Left lung (tissue), 10 donors: ENCODE results near the gene STX1A. TPM values are rescaled to one million over a fixed set of nuclear protein-coding genes. Genes with fewer than 3 reads are reported as not detected.

ENCODE experiments used
- ATAC-seq: fragments of 200-7000 bp; cut with Tn5 transposase; one replicate; pipeline ENCODE4 v1.9.1; 2020; ENCODE audit warnings: moderate library complexity
- DNase-seq, 4 donors: peaks; one replicate each; pipeline ENCODE4 v3.0.0-alpha.2; 2013 to 2020
- H3K27ac ChIP-seq, 2 donors: fragments of 200-600 bp; sonication (generic) in 1 of 2; one replicate each; pipeline versions ENCODE4 v1.5.0 to v1.8.0; 2020 to 2021
- H3K27me3 ChIP-seq, 2 donors: fragments of 200-600 bp; sonication (generic) in 1 of 2; one replicate each; pipeline versions ENCODE4 v1.5.0 to v1.8.0; 2020 to 2021
- H3K36me3 ChIP-seq, 2 donors: fragments of 200-600 bp; sonication (generic) in 1 of 2; one replicate each; pipeline versions ENCODE4 v1.5.0 to v1.8.0; 2020 to 2021
- H3K4me1 ChIP-seq, 2 donors: fragments of 200-600 bp; one replicate each; pipeline ENCODE4 v1.8.0; 2021
- H3K4me3 ChIP-seq, 2 donors: fragments of 200-600 bp; sonication (generic) in 1 of 2; one replicate each; pipeline versions ENCODE4 v1.5.0 to v1.8.0; 2020 to 2021; ENCODE audit warnings: mild to moderate bottlenecking in 1 of 2
- H3K9me3 ChIP-seq, 2 donors: fragments of 200-600 bp; sonication (generic) in 1 of 2; one replicate each; pipeline versions ENCODE4 v1.5.0 to v1.8.0; 2020 to 2021
- CTCF ChIP-seq, 2 donors: fragments of 200-600 bp; sonication (generic) in 1 of 2; IDR thresholded peaks; one replicate each; pipeline versions ENCODE4 v1.5.0 to v1.8.0; 2021; ENCODE audit warnings: antibody characterized with exemption in 2 of 2
- intact Hi-C, 2 donors: fragments of 100-400 bp; cut with DNase I; formaldehyde crosslinking; loops; one replicate each; pipeline versions ENCODE4 v1.11.2 to v1.14.2; 2022
- polyA plus RNA-seq, 6 donors: library from polyadenylated mRNA; unstranded; fragments of 120-200 nt; gene quantifications; one replicate each; pipeline ENCODE4 v1.2.1, GENCODE V29; 2013; ENCODE audit not compliant: insufficient read length in 6 of 6
- total RNA-seq, 2 donors: library from RNA; stranded (reverse); fragmentation: NEBNext Ultra II Directional; extraction: Animal tissue kit (Norgen Biotek cat#: 25700); gene quantifications; one replicate each; pipeline ENCODE4 v1.2.1, GENCODE V29; 2021
- donor health status: DM: no; HTN: yes; CAD: no.
- donor health status: DM: no; HTN: no; CAD: no.

STX1A gene
- total and polyA plus RNA-seq, 8 donors = 5.4 to 11.5 (median 10.0) TPM

GRCh38 chr7:73719806-73720169, 319 bp upstream of the STX1A start:
- no peak for ATAC-seq

GRCh38 chr7:73718438-73718881, 1.0 kb downstream of the STX1A start:
- no peaks in the 10 kb centered on the region for H3K9me3 ChIP-seq
- no peak overlapping the region for H3K27ac ChIP-seq
- intact Hi-C loops = no loop called here
- H3K4me1 ChIP-seq = peaks cover 10 to 46% of the 10 kb centered on the region in 2 donors
- no peaks in the 10 kb centered on the region for H3K36me3 ChIP-seq
- peak overlapping the region; percentile 82 to 97 for H3K4me3 ChIP-seq
- H3K27me3 ChIP-seq = peaks cover 0 to 73% of the 10 kb centered on the region in 2 donors
- DNase-seq (no peak), ATAC-seq (no peak)
- no peak for TF ChIP-seq CTCF (IDR thresholded peaks at IDR 0.05)

More at GRCh38 chr7:73719806-73720169, 319 bp upstream of the STX1A start:
- no peak for TF ChIP-seq CTCF (IDR thresholded peaks at IDR 0.05)
- Histone ChIP-seq H3K9me3 (no peaks in the 10 kb centered on the region), H3K4me1 (peaks cover 10 to 46% of the 10 kb centered on the region in 2 donors), H3K27me3 (peaks cover 0 to 68% of the 10 kb centered on the region in 2 donors), H3K4me3 (peak overlapping the region; percentile 82 to 97), H3K36me3 (no peaks in the 10 kb centered on the region), H3K27ac (no peak overlapping the region)
- DNase-seq = no peak
- intact Hi-C loops = loop anchor here in 1 of 2 donors (10.0 kb wide), 1 partner anchor 105 kb away; no protein-coding TSS in a partner anchor

DNA sequence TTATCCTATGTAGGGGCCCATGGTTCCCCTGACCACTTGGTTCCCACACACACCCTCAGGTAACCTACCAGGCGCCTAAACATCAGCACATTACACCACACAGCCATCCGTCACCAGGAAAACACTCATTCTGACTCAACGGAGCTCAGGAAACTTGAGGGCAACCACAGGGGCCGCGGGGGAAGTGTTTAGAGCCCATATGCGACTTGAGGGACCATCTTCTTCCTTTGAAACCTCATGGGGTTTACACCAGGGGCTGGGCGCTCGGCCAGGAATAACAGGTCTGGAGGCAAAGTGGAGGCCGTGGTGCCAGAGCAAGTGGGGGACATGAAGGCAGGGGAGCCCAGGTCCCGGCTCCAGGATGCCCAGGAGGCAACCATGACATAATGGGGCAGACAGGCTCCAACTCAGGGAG, 1.5 kb downstream of the STX1A start:
- H3K27ac ChIP-seq = no peak overlapping the region
- intact Hi-C loops = no loop called here
- H3K36me3 ChIP-seq = no peaks in the 10 kb centered on the region
- H3K4me1 ChIP-seq = peaks cover 10 to 46% of the 10 kb centered on the region in 2 donors
- TF ChIP-seq CTCF (IDR thresholded peaks at IDR 0.05) = no peak
- DNase-seq = no peak
- no peaks in the 10 kb centered on the region for H3K9me3 ChIP-seq
- no peak for ATAC-seq
- peaks cover 0 to 78% of the 10 kb centered on the region in 2 donors for H3K27me3 ChIP-seq
- H3K4me3 ChIP-seq = peak overlapping the region in 1 of 2 donors; percentile 82

DNA sequence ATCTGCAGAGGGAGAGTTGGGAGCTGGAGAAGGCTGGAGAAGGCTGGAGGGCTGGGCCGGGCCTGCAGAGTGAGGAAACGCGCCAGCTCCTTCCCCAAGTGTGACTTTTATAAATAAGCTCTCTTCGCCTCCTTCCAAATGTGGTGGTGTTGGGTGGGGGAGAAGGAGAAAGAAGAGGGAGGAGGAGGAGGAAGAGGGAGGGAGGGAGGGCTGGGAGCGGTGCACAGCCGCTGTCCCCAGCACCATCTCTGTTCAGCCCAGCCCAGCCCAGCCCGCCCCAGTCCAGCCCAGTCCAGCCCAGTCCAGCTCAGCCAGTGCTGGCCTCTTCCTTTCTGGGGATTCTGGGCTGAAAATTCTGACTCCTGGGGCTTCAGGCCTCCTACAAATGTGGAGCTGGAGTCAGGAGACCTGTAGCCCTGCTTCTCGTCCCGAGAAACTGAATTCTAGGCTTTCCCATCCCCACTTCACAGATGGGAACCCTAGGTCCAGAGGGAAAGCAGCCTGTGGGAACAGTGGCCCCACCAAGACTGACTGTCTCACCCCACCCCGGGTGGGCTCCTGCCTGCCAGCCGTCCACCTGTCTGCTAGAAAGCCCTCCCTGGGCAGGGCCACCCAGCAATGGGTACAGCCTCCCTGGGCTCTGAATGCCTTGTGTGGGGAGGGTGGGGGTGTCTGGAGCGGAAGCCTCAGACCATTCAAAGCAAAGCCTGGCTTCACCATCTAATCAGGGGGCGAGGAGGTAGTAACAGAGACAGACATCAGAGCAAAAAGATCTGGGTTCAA, 2.3 kb downstream of the STX1A start:
- Histone ChIP-seq H3K4me3 (peak overlapping the region in 1 of 2 donors; percentile 82), H3K36me3 (no peaks in the 10 kb centered on the region), H3K27ac (no peak overlapping the region), H3K27me3 (peaks cover 0 to 75% of the 10 kb centered on the region in 2 donors), H3K9me3 (no peaks in the 10 kb centered on the region), H3K4me1 (peaks cover 10 to 46% of the 10 kb centered on the region in 2 donors)
- TF ChIP-seq CTCF (IDR thresholded peaks at IDR 0.05) = no peak
- intact Hi-C loops = no loop called here
- no peak for DNase-seq
- no peak for ATAC-seq

DNA sequence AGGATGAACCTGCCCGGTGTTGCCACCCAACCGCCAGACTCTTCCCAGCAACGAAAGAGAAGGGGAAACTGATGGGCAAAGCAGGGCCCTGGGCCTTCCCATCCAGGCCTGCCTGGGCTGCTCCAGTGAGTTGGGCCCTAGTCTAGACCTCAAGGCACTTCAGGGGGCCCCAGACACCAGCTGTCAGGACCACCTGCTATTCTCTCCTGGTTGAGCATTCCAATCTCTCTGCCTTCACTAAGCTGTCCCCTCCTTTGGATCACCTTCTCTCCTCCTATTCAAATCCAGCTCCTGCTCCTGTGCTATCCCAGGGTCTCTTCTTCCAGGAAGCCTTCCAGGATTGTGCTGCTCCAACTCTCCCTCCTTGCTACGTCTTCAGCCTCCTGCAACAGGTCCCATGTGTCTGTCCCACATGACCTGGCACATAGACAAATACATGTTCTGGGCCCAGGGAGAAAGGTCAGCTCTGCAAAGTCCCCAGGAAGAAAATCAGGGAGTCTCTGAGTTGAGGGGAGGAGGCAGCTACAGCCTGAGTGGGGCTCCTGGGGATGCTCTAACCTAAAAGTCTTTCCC, 3.1 kb downstream of the STX1A start:
- H3K4me3 ChIP-seq = no peak overlapping the region
- DNase-seq (no peak), ATAC-seq (no peak)
- intact Hi-C loops = no loop called here
- peaks cover 10 to 46% of the 10 kb centered on the region in 2 donors for H3K4me1 ChIP-seq
- H3K27ac ChIP-seq = no peak overlapping the region
- no peak for TF ChIP-seq CTCF (IDR thresholded peaks at IDR 0.05)
- H3K9me3 ChIP-seq = no peaks in the 10 kb centered on the region
- H3K27me3 ChIP-seq = peaks cover 0 to 72% of the 10 kb centered on the region in 2 donors
- no peaks in the 10 kb centered on the region for H3K36me3 ChIP-seq
